H9 (cell line): Measurements from ENCODE around the gene TM4SF1. TPM values are rescaled to one million over a fixed set of nuclear protein-coding genes. Genes with fewer than 3 reads are reported as not detected.

Experiments used
- DNase-seq: peaks from one replicate; pipeline ENCODE4 v3.0.0-alpha.2; 2017
- H2AFZ ChIP-seq: one replicate; pipeline ENCODE4 v1.6.1; 2013; ENCODE audit warnings: mild to moderate bottlenecking, low read length, control low read depth, moderate library complexity
- H2AK5ac ChIP-seq: 2 replicates; pipeline ENCODE4 v1.6.1; 2013; ENCODE audit warnings: low read length, control low read depth, mixed read lengths; ENCODE audit not compliant: insufficient read length
- H2BK120ac ChIP-seq: one replicate; pipeline ENCODE4 v1.6.1; 2013; ENCODE audit warnings: low read depth, mild to moderate bottlenecking, low read length, control low read depth, inconsistent platforms; ENCODE audit not compliant: poor library complexity, severe bottlenecking
- H2BK12ac ChIP-seq: 2 replicates; pipeline ENCODE4 v1.6.1; 2013; ENCODE audit warnings: low read length, control low read depth, mixed read lengths, low read depth; ENCODE audit not compliant: insufficient read length
- H2BK15ac ChIP-seq: 2 replicates; pipeline ENCODE4 v1.6.1; 2013; ENCODE audit warnings: low read depth, low read length, control low read depth
- H2BK20ac ChIP-seq: one replicate; pipeline ENCODE4 v1.6.1; 2013; ENCODE audit warnings: low read depth, mild to moderate bottlenecking, low read length, control low read depth, inconsistent platforms; ENCODE audit not compliant: poor library complexity, severe bottlenecking
- H2BK5ac ChIP-seq: 2 replicates; pipeline ENCODE4 v1.6.1; 2013; ENCODE audit warnings: low read length, control low read depth, mixed read lengths; ENCODE audit not compliant: insufficient read length
- H3K14ac ChIP-seq: 2 replicates; pipeline ENCODE4 v1.6.1; 2013; ENCODE audit warnings: low read length, control low read depth; ENCODE audit not compliant: insufficient read depth
- H3K18ac ChIP-seq: 2 replicates; pipeline ENCODE4 v1.6.1; 2013; ENCODE audit warnings: low read depth, mild to moderate bottlenecking, mixed read lengths, low read length, control low read depth; ENCODE audit not compliant: insufficient read length
- H3K23ac ChIP-seq: 2 replicates; pipeline ENCODE4 v1.6.1; 2013; ENCODE audit warnings: low read length, control low read depth, mixed read lengths, low read depth; ENCODE audit not compliant: insufficient read length
- H3K23me2 ChIP-seq: 2 replicates; pipeline ENCODE4 v1.6.1; 2013; ENCODE audit warnings: low read depth, mild to moderate bottlenecking, mixed read lengths, low read length, control low read depth; ENCODE audit not compliant: insufficient read length, poor library complexity, severe bottlenecking
- H3K27ac ChIP-seq: 2 replicates; pipeline ENCODE4 v1.5.1; 2013; ENCODE audit warnings: low read length, control low read depth, mixed read lengths, low read depth; ENCODE audit not compliant: insufficient read length
- H3K27me3 ChIP-seq: 2 replicates; pipeline ENCODE4 v1.6.1; 2013; ENCODE audit warnings: low read length, control low read depth, inconsistent platforms; ENCODE audit not compliant: insufficient read depth
- H3K4ac ChIP-seq: 2 replicates; pipeline ENCODE4 v1.6.1; 2013; ENCODE audit warnings: low read depth, mild to moderate bottlenecking, control low read depth, inconsistent platforms, low read length, moderate library complexity
- H3K4me1 ChIP-seq: 2 replicates; pipeline ENCODE4 v1.6.1; 2013; ENCODE audit warnings: low read length, control low read depth, inconsistent platforms; ENCODE audit not compliant: insufficient read depth
- H3K4me2 ChIP-seq: 2 replicates; pipeline ENCODE4 v1.6.1; 2013; ENCODE audit warnings: low read length, control low read depth, mixed read lengths; ENCODE audit not compliant: insufficient read length, insufficient read depth
- H3K56ac ChIP-seq: 2 replicates; pipeline ENCODE4 v1.6.1; 2013; ENCODE audit warnings: low read depth, mild to moderate bottlenecking, mixed read lengths, low read length, control low read depth; ENCODE audit not compliant: insufficient read length
- H3K79me1 ChIP-seq: 2 replicates; pipeline ENCODE4 v1.6.1; 2013; ENCODE audit warnings: low read depth, mild to moderate bottlenecking, moderate library complexity, low read length, control low read depth, inconsistent platforms; ENCODE audit not compliant: insufficient read depth, poor library complexity, severe bottlenecking
- H3K79me2 ChIP-seq: 2 replicates; pipeline ENCODE4 v1.6.1; 2013; ENCODE audit warnings: low read length, control low read depth, inconsistent platforms; ENCODE audit not compliant: insufficient read depth
- H3K9ac ChIP-seq: 2 replicates; pipeline ENCODE4 v1.6.1; 2013; ENCODE audit warnings: low read length, control low read depth, mixed read lengths; ENCODE audit not compliant: insufficient read length; ENCODE audit errors: extremely low read depth
- H3K9me3 ChIP-seq: one replicate; pipeline ENCODE4 v1.6.1; 2013; ENCODE audit warnings: low read depth, low read length, inconsistent platforms; ENCODE audit not compliant: control insufficient read depth
- H3T11ph ChIP-seq: one replicate; pipeline ENCODE4 v1.6.1; 2013; ENCODE audit warnings: mild to moderate bottlenecking, low read length, control low read depth, inconsistent platforms
- H4K20me1 ChIP-seq: one replicate; pipeline ENCODE4 v1.6.1; 2013; ENCODE audit not compliant: control insufficient read depth, insufficient read length, insufficient read depth
- H4K5ac ChIP-seq: 2 replicates; pipeline ENCODE4 v1.6.1; 2013; ENCODE audit warnings: low read depth, mild to moderate bottlenecking, mixed read lengths, low read length, control low read depth; ENCODE audit not compliant: insufficient read length
- H4K8ac ChIP-seq: replicated peaks from 2 replicates; pipeline ENCODE4 v1.6.1; 2013; ENCODE audit warnings: low read length, control low read depth, mixed read lengths, low read depth; ENCODE audit not compliant: insufficient read length
- H4K91ac ChIP-seq: 2 replicates; pipeline ENCODE4 v1.6.1; 2013; ENCODE audit warnings: low read depth, mild to moderate bottlenecking, moderate library complexity, mixed read lengths, low read length, control low read depth; ENCODE audit not compliant: insufficient read length
- H3K27ac Mint-ChIP-seq, 3 experiments: 2 replicates in 2 of 3; 3 replicates in 1 of 3; pipeline ENCODE4 v1.8.0; 2020 to 2021; ENCODE audit warnings: mixed read lengths in 3 of 3, mild to moderate bottlenecking in 1 of 3, moderate library complexity in 1 of 3
- H3K27me3 Mint-ChIP-seq: 2 replicates; pipeline ENCODE4 v1.8.0; 2021; ENCODE audit warnings: low read depth, mild to moderate bottlenecking, moderate library complexity, mixed read lengths
- H3K36me3 Mint-ChIP-seq, 3 experiments: 2 replicates in 2 of 3; 3 replicates in 1 of 3; pipeline ENCODE4 v1.8.0; 2020 to 2021; ENCODE audit warnings: low read depth in 3 of 3, mixed read lengths in 3 of 3; ENCODE audit not compliant: insufficient read depth in 1 of 3
- H3K4me1 Mint-ChIP-seq, 2 experiments: 2 replicates each; pipeline ENCODE4 v1.8.0; 2020; ENCODE audit warnings: mixed read lengths in 2 of 2
- H3K4me3 Mint-ChIP-seq, 2 experiments: 2 replicates in 1 of 2; 3 replicates in 1 of 2; pipeline ENCODE4 v1.8.0; 2020 to 2021; ENCODE audit warnings: mild to moderate bottlenecking in 2 of 2, mixed read lengths in 2 of 2, moderate library complexity in 1 of 2
- H3K9me3 Mint-ChIP-seq, 2 experiments: 2 replicates in 1 of 2; 3 replicates in 1 of 2; pipeline ENCODE4 v1.8.0; 2020; ENCODE audit warnings: mild to moderate bottlenecking in 2 of 2, mixed read lengths in 2 of 2, moderate library complexity in 1 of 2
- CTCF ChIP-seq: fragments of 200-600 bp; sonication (generic); conservative IDR thresholded peaks from 3 replicates; pipeline ENCODE4 v1.8.0; 2021; ENCODE audit warnings: antibody characterized with exemption, mild to moderate bottlenecking
- WGBS: extraction: QIAGEN DNeasy Blood & Tissue Kit; methylation state at CpG from one replicate; pipeline ENCODE4 v1.1.7; 2013; ENCODE audit warnings: missing lambda C conversion rate, low lambda C conversion rate, mixed read lengths; ENCODE audit not compliant: insufficient read length; ENCODE audit errors: extremely low coverage; 5-methylcytosine and 5-hydroxymethylcytosine counted together
- total RNA-seq: library from RNA; stranded (reverse); gene quantifications from 2 replicates; pipeline ENCODE4 v1.2.1, GENCODE V29; 2021

TM4SF1 gene
- total RNA-seq, 1 experiment from 2014 or later: 1.2 TPM

- H2BK20ac ChIP-seq: no peak overlapping the region
- no peaks in the 10 kb centered on the region for H3K9me3 Mint-ChIP-seq
- no peak overlapping the region for H3K4me3 Mint-ChIP-seq
- H3K4me1 ChIP-seq: no peaks in the 10 kb centered on the region
- WGBS: no CpG with 5 or more reads among the region's 1 CpG
- H3K9ac ChIP-seq: no peak overlapping the region
- no peak overlapping the region for H4K91ac ChIP-seq
- no peak overlapping the region for H2AFZ ChIP-seq
- H2AK5ac ChIP-seq: no peak overlapping the region
- no peak for DNase-seq
- H3K27me3 Mint-ChIP-seq: no peaks in the 10 kb centered on the region
- no peak overlapping the region for H2BK15ac ChIP-seq
- no peak for TF ChIP-seq CTCF
- H3K23ac ChIP-seq: no peak overlapping the region
- H2BK5ac ChIP-seq: no peak overlapping the region
- no peaks in the 10 kb centered on the region for H3K36me3 Mint-ChIP-seq
- no peaks in the 10 kb centered on the region for H3K4me1 Mint-ChIP-seq
- no peak overlapping the region for H4K5ac ChIP-seq
- no peaks in the 10 kb centered on the region for H3K27me3 ChIP-seq
- no peak overlapping the region for H2BK12ac ChIP-seq
- no peaks in the 10 kb centered on the region for H3K79me1 ChIP-seq
- H3K27ac Mint-ChIP-seq: no peak overlapping the region
- H3K79me2 ChIP-seq: no peaks in the 10 kb centered on the region
- H3K14ac ChIP-seq: no peak overlapping the region
- H3K56ac ChIP-seq: no peak overlapping the region
- H2BK120ac ChIP-seq: no peak overlapping the region
- no peak overlapping the region for H4K8ac ChIP-seq
- H3K23me2 ChIP-seq: no peaks in the 10 kb centered on the region
- no peak overlapping the region for H3T11ph ChIP-seq
- H3K4me2 ChIP-seq: no peak overlapping the region
- no peak overlapping the region for H3K27ac ChIP-seq
- no peak overlapping the region for H3K18ac ChIP-seq
- no peaks in the 10 kb centered on the region for H3K9me3 ChIP-seq
- H3K4ac ChIP-seq: no peak overlapping the region
- no peaks in the 10 kb centered on the region for H4K20me1 ChIP-seq
Observed at GRCh38 chr3:149411583-149411982, 34.1 kb upstream of the TM4SF1 start.
